ENCODE data around the gene TUT1. TPM values are rescaled to one million over a fixed set of nuclear protein-coding genes. Genes with fewer than 3 reads are reported as not detected.
A peak's percentile ranks its signal among the peaks of the same experiment; 100 is the strongest.

Gene TUT1
- total and polyA plus RNA-seq, 2 experiments from 2014 or later, result 12.8 to 22.2 TPM

DNA sequence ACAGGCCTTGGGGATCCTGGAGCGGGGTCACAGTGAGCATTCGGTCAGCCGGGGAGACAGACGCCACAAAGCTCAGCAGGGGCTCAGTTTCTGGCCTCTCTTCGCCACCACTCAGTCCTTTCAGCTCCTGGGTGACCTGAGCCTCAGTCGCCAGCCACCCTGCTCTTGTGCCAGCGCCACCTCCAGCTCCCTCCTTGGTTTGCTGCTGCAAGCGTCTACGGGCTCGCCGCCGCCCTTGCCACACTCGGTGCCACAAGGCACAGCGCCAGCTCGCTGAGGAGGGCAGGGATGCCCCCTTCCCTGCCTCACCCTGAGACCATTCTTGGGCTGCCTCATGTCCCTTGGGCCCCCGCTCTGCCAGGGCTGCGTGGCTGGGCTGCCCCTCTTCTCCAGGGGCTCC, 16.2 kb downstream of the TUT1 start:
- Histone ChIP-seq H3F3A (replicated peaks; ENCODE audit: low read depth) (peaks cover 39% of the 10 kb centered on the region), H3K36me3 (ENCODE audit: insufficient read depth) (peaks cover 26% of the 10 kb centered on the region), H3K4me2 (peak overlapping the region; percentile 100), H2AFZ (peak overlapping the region; percentile 23; the same call in 1 of the 2 replicates), H3K4me1 (ENCODE audit: insufficient read depth) (peaks cover 24% of the 10 kb centered on the region), H3K79me2 (replicated peaks; ENCODE audit: insufficient read depth) (peaks cover 34% of the 10 kb centered on the region), H3K27me3 (ENCODE audit: insufficient read depth) (no peaks in the 10 kb centered on the region), H3K9me2 (ENCODE audit: insufficient read depth) (no peaks in the 10 kb centered on the region), H3K27ac (ENCODE audit: low read depth) (no peak overlapping the region), H4K20me1 (replicated peaks; ENCODE audit: insufficient read depth) (peaks cover 28% of the 10 kb centered on the region), H3K4me3 (peak overlapping the region; percentile 65)
- ATAC-seq, result no peak
- H3K4me1 Mint-ChIP-seq, result peaks cover 33% of the 10 kb centered on the region
- peaks cover 16% of the 10 kb centered on the region for H3K27me3 Mint-ChIP-seq (ENCODE audit: insufficient read depth, low read depth, poor library complexity)
- H3K27ac Mint-ChIP-seq, result peak overlapping the region; percentile 54; the same call in 1 of the 2 replicates
- peaks cover 63% of the 10 kb centered on the region for H3K36me3 Mint-ChIP-seq (ENCODE audit: low read depth)
- no peak for TF ChIP-seq CREB1 (CRISPR knock-in tag; IDR thresholded peaks at IDR 0.05; ENCODE audit: low read depth)
- TF ChIP-seq, protein P1, sequence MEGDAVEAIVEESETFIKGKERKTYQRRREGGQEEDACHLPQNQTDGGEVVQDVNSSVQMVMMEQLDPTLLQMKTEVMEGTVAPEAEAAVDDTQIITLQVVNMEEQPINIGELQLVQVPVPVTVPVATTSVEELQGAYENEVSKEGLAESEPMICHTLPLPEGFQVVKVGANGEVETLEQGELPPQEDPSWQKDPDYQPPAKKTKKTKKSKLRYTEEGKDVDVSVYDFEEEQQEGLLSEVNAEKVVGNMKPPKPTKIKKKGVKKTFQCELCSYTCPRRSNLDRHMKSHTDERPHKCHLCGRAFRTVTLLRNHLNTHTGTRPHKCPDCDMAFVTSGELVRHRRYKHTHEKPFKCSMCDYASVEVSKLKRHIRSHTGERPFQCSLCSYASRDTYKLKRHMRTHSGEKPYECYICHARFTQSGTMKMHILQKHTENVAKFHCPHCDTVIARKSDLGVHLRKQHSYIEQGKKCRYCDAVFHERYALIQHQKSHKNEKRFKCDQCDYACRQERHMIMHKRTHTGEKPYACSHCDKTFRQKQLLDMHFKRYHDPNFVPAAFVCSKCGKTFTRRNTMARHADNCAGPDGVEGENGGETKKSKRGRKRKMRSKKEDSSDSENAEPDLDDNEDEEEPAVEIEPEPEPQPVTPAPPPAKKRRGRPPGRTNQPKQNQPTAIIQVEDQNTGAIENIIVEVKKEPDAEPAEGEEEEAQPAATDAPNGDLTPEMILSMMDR (conservative IDR thresholded peaks at IDR 0.05; ENCODE audit: low read depth in 2 of 2), result no peak
- no peak for TF ChIP-seq STAT1 (IDR thresholded peaks at IDR 0.05; ENCODE audit: unreplicated experiment)
- no peak for TF ChIP-seq POLR2AphosphoS5 (IDR thresholded peaks at IDR 0.05; ENCODE audit: low read depth)
- TF ChIP-seq ZNF331 (CRISPR knock-in tag; IDR thresholded peaks at IDR 0.05; ENCODE audit: low read depth), result no peak
- no peak for TF ChIP-seq JUNB (IDR thresholded peaks at IDR 0.05; ENCODE audit: unreplicated experiment)
- TF ChIP-seq ZNF114 (CRISPR knock-in tag; IDR thresholded peaks at IDR 0.05), result no peak
- no peak for TF ChIP-seq NANOG (IDR thresholded peaks at IDR 0.05; ENCODE audit: borderline replicate concordance)
- TF ChIP-seq EZH2phosphoT487 (IDR thresholded peaks at IDR 0.05; ENCODE audit: unreplicated experiment), result no peak
- TF ChIP-seq EZH2 (IDR thresholded peaks at IDR 0.05; ENCODE audit: low read depth, unreplicated experiment), result no peak
- TF ChIP-seq, protein P2, sequence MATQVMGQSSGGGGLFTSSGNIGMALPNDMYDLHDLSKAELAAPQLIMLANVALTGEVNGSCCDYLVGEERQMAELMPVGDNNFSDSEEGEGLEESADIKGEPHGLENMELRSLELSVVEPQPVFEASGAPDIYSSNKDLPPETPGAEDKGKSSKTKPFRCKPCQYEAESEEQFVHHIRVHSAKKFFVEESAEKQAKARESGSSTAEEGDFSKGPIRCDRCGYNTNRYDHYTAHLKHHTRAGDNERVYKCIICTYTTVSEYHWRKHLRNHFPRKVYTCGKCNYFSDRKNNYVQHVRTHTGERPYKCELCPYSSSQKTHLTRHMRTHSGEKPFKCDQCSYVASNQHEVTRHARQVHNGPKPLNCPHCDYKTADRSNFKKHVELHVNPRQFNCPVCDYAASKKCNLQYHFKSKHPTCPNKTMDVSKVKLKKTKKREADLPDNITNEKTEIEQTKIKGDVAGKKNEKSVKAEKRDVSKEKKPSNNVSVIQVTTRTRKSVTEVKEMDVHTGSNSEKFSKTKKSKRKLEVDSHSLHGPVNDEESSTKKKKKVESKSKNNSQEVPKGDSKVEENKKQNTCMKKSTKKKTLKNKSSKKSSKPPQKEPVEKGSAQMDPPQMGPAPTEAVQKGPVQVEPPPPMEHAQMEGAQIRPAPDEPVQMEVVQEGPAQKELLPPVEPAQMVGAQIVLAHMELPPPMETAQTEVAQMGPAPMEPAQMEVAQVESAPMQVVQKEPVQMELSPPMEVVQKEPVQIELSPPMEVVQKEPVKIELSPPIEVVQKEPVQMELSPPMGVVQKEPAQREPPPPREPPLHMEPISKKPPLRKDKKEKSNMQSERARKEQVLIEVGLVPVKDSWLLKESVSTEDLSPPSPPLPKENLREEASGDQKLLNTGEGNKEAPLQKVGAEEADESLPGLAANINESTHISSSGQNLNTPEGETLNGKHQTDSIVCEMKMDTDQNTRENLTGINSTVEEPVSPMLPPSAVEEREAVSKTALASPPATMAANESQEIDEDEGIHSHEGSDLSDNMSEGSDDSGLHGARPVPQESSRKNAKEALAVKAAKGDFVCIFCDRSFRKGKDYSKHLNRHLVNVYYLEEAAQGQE (IDR thresholded peaks at IDR 0.05; ENCODE audit: unreplicated experiment), result no peak
- TF ChIP-seq, protein P3, sequence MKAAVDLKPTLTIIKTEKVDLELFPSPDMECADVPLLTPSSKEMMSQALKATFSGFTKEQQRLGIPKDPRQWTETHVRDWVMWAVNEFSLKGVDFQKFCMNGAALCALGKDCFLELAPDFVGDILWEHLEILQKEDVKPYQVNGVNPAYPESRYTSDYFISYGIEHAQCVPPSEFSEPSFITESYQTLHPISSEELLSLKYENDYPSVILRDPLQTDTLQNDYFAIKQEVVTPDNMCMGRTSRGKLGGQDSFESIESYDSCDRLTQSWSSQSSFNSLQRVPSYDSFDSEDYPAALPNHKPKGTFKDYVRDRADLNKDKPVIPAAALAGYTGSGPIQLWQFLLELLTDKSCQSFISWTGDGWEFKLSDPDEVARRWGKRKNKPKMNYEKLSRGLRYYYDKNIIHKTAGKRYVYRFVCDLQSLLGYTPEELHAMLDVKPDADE (IDR thresholded peaks at IDR 0.05), result no peak
- TF ChIP-seq, protein P4, sequence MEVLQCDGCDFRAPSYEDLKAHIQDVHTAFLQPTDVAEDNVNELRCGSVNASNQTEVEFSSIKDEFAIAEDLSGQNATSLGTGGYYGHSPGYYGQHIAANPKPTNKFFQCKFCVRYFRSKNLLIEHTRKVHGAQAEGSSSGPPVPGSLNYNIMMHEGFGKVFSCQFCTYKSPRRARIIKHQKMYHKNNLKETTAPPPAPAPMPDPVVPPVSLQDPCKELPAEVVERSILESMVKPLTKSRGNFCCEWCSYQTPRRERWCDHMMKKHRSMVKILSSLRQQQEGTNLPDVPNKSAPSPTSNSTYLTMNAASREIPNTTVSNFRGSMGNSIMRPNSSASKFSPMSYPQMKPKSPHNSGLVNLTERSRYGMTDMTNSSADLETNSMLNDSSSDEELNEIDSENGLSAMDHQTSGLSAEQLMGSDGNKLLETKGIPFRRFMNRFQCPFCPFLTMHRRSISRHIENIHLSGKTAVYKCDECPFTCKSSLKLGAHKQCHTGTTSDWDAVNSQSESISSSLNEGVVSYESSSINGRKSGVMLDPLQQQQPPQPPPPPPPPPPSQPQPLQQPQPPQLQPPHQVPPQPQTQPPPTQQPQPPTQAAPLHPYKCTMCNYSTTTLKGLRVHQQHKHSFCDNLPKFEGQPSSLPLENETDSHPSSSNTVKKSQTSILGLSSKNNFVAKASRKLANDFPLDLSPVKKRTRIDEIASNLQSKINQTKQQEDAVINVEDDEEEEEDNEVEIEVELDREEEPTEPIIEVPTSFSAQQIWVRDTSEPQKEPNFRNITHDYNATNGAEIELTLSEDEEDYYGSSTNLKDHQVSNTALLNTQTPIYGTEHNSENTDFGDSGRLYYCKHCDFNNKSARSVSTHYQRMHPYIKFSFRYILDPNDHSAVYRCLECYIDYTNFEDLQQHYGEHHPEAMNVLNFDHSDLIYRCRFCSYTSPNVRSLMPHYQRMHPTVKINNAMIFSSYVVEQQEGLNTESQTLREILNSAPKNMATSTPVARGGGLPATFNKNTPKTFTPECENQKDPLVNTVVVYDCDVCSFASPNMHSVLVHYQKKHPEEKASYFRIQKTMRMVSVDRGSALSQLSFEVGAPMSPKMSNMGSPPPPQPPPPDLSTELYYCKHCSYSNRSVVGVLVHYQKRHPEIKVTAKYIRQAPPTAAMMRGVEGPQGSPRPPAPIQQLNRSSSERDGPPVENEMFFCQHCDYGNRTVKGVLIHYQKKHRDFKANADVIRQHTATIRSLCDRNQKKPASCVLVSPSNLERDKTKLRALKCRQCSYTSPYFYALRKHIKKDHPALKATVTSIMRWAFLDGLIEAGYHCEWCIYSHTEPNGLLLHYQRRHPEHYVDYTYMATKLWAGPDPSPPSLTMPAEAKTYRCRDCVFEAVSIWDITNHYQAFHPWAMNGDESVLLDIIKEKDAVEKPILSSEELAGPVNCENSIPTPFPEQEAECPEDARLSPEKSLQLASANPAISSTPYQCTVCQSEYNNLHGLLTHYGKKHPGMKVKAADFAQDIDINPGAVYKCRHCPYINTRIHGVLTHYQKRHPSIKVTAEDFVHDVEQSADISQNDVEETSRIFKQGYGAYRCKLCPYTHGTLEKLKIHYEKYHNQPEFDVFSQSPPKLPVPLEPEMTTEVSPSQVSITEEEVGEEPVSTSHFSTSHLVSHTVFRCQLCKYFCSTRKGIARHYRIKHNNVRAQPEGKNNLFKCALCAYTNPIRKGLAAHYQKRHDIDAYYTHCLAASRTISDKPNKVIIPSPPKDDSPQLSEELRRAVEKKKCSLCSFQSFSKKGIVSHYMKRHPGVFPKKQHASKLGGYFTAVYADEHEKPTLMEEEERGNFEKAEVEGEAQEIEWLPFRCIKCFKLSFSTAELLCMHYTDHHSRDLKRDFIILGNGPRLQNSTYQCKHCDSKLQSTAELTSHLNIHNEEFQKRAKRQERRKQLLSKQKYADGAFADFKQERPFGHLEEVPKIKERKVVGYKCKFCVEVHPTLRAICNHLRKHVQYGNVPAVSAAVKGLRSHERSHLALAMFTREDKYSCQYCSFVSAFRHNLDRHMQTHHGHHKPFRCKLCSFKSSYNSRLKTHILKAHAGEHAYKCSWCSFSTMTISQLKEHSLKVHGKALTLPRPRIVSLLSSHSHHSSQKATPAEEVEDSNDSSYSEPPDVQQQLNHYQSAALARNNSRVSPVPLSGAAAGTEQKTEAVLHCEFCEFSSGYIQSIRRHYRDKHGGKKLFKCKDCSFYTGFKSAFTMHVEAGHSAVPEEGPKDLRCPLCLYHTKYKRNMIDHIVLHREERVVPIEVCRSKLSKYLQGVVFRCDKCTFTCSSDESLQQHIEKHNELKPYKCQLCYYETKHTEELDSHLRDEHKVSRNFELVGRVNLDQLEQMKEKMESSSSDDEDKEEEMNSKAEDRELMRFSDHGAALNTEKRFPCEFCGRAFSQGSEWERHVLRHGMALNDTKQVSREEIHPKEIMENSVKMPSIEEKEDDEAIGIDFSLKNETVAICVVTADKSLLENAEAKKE (CRISPR knock-in tag; IDR thresholded peaks at IDR 0.05), result no peak
- no peaks in the 10 kb centered on the region for H3K9me3 Mint-ChIP-seq
- H3K4me3 Mint-ChIP-seq, result peak overlapping the region; percentile 99
- DNase-seq (ENCODE audit: low spot score), result no peak

Data from GM23338 (cell line).